GM12878 (cell line): ENCODE data around the gene TPCN2. TPM values are rescaled to one million over a fixed set of nuclear protein-coding genes. Genes with fewer than 3 reads are reported as not detected.
A peak's percentile ranks its signal among the peaks of the same experiment; 100 is the strongest.

Experiments
- ASH2L ChIP-seq: fragments of 300-600, 200-600 bp; sonication (generic); IDR thresholded peaks from 2 replicates; pipeline ENCODE4 v1.6.1; 2017; ENCODE audit warnings: low read depth, mild to moderate bottlenecking, borderline replicate concordance
- ATF7 ChIP-seq: fragments of 450-650 bp; IDR thresholded peaks from 2 replicates; pipeline ENCODE4 v1.6.1; 2016; ENCODE audit warnings: low read depth, mild to moderate bottlenecking
- BCL11A ChIP-seq: IDR thresholded peaks from 2 replicates; pipeline ENCODE4 v1.6.1; 2011; ENCODE audit warnings: low read depth, low read length
- CREM ChIP-seq: IDR thresholded peaks from 2 replicates; pipeline ENCODE4 v1.6.1; 2014; ENCODE audit warnings: antibody characterized with exemption, low read depth
- CUX1 ChIP-seq: IDR thresholded peaks from 2 replicates; pipeline ENCODE4 v1.6.1; 2012; ENCODE audit warnings: improper control_type of control experiment, low read depth, low read length; ENCODE audit not compliant: insufficient replicate concordance
- ETV6 ChIP-seq, 2 experiments: fragments of 450-650 bp in 1 of 2; IDR thresholded peaks in 1 of 2; conservative IDR thresholded peaks in 1 of 2; 2 replicates each; pipeline ENCODE4 v1.6.1; 2014; ENCODE audit warnings: antibody characterized with exemption in 1 of 2, borderline replicate concordance in 1 of 2, low read depth in 1 of 2, mild to moderate bottlenecking in 1 of 2, moderate library complexity in 1 of 2
- EZH2 ChIP-seq: IDR thresholded peaks from 2 replicates; pipeline ENCODE4 v1.6.1; 2012; ENCODE audit warnings: low read depth, mild to moderate bottlenecking, control low read depth, inconsistent platforms, low read length, borderline replicate concordance; ENCODE audit not compliant: control insufficient read depth
- FOS ChIP-seq: IDR thresholded peaks from 3 replicates; pipeline ENCODE4 v1.6.1; 2011; ENCODE audit warnings: borderline replicate concordance; ENCODE audit not compliant: insufficient read length; ENCODE audit errors: extremely low read depth
- FOXM1 ChIP-seq: IDR thresholded peaks from 2 replicates; pipeline ENCODE4 v1.6.1; 2012; ENCODE audit warnings: low read depth, mild to moderate bottlenecking, inconsistent platforms, low read length, moderate library complexity
- GATAD2B ChIP-seq: fragments of 450-650 bp; conservative IDR thresholded peaks from 2 replicates; pipeline ENCODE4 v1.6.1; 2017; ENCODE audit warnings: low read depth, mild to moderate bottlenecking, moderate library complexity
- HDGF ChIP-seq: fragments of 450-650 bp; IDR thresholded peaks from 2 replicates; pipeline ENCODE4 v1.6.1; 2016; ENCODE audit warnings: antibody characterized with exemption
- HSF1 ChIP-seq: fragments of 150-350 bp; IDR thresholded peaks from 2 replicates; pipeline ENCODE4 v1.6.1; 2014; ENCODE audit warnings: mild to moderate bottlenecking, low read depth, low read length
- IKZF1 ChIP-seq: fragments of 450-650 bp; conservative IDR thresholded peaks from 2 replicates; pipeline ENCODE4 v1.6.1; 2017; ENCODE audit warnings: antibody characterized with exemption, mild to moderate bottlenecking
- IKZF2 ChIP-seq, 2 experiments: fragments of 450-650 bp; IDR thresholded peaks; 2 replicates each; pipeline ENCODE4 v1.6.1; 2017; ENCODE audit warnings: mild to moderate bottlenecking in 2 of 2, moderate library complexity in 2 of 2
- MTA2 ChIP-seq: fragments of 450-650 bp; IDR thresholded peaks from 2 replicates; pipeline ENCODE4 v1.6.1; 2016; ENCODE audit warnings: low read depth, mild to moderate bottlenecking, moderate library complexity
- NR2C2 ChIP-seq: IDR thresholded peaks from 2 replicates; pipeline ENCODE4 v1.6.1; 2011; ENCODE audit warnings: borderline replicate concordance, low read depth; ENCODE audit not compliant: control insufficient read depth, insufficient read length
- POLR2A ChIP-seq: IDR thresholded peaks from 2 replicates; pipeline ENCODE4 v1.6.1; 2011; ENCODE audit warnings: low read depth, mild to moderate bottlenecking, low read length
- RCOR1 ChIP-seq: conservative IDR thresholded peaks from 2 replicates; pipeline ENCODE4 v1.6.1; 2012; ENCODE audit warnings: low read depth, low read length, improper control_type of control experiment
- RUNX3 ChIP-seq: IDR thresholded peaks from 2 replicates; pipeline ENCODE4 v1.6.1; 2012; ENCODE audit warnings: low read length, inconsistent platforms
- SIN3A ChIP-seq: IDR thresholded peaks from 2 replicates; pipeline ENCODE4 v1.6.1; 2012; ENCODE audit warnings: low read depth, low read length, improper control_type of control experiment
- SMAD5 ChIP-seq: IDR thresholded peaks from 2 replicates; pipeline ENCODE4 v1.6.1; 2016; ENCODE audit warnings: antibody characterized with exemption, low read depth
- TAF1 ChIP-seq: IDR thresholded peaks from 2 replicates; pipeline ENCODE4 v1.6.1; 2011; ENCODE audit warnings: mild to moderate bottlenecking, low read depth, low read length, borderline replicate concordance
- WRNIP1 ChIP-seq: IDR thresholded peaks from 2 replicates; pipeline ENCODE4 v1.6.1; 2011; ENCODE audit warnings: low read depth, low read length, improper control_type of control experiment, borderline replicate concordance
- polyA plus RNA-seq, 11 experiments: library from polyadenylated mRNA; depleted of rRNA in 4 of 11; unstranded in 6 of 11; stranded (reverse) in 5 of 11; fragments of >200 nt; fragmentation: Nextera tagmentation in 4 of 11; fragmentation: Illumina TruSeq in 1 of 11; extraction: Ambion mirVana in 4 of 11; extraction: Trizol in 1 of 11; gene quantifications; 1 replicate in 1 of 11; 2 replicates in 10 of 11; pipeline versions ENCODE4 v1.2.1 to v1.2.3, GENCODE V29; 2011 to 2016; ENCODE audit warnings: inconsistent platforms in 2 of 11, missing spikeins in 2 of 11, low read depth in 1 of 11
- total RNA-seq, 4 experiments: library from RNA; depleted of rRNA in 3 of 4; stranded (reverse); fragments of >200 nt in 3 of 4; fragmentation: Illumina TruSeq in 1 of 4; extraction: Trizol in 1 of 4; gene quantifications; 2 replicates each; pipeline versions ENCODE4 v1.2.1 to v1.2.3, GENCODE V29; 2013 to 2021

TPCN2 gene
- total and polyA plus RNA-seq, 10 of the 15 experiments (the other 5 are each of a cell fraction or from before 2014, with no cell fraction given) = 1.7 to 18.4 (median 8.4) TPM

GRCh38 chr11:69048694-69049489 is at the start of gene TPCN2 (continued):
- TF ChIP-seq ASH2L (no peak), NR2C2 (no peak), GATAD2B (peak; percentile 92), EZH2 (no peak), BCL11A (no peak), POLR2A (peak; percentile 79), HSF1 (no peak), TAF1 (peak; percentile 60; the same call in 1 of the 2 replicates), RUNX3 (no peak), SMAD5 (no peak), ETV6 (conservative IDR thresholded peaks at IDR 0.05 in 1 of 2, IDR thresholded peaks at IDR 0.05 in 1 of 2; ENCODE audit: borderline replicate concordance in 1 of 2, low read depth in 1 of 2) (no peak), FOXM1 (no peak), IKZF2 (IDR thresholded peaks at IDR 0.05) (no peak), HDGF (peak; percentile 87; the same call in 1 of the 2 replicates), MTA2 (no peak), RCOR1 (no peak), SIN3A (no peak), CUX1 (no peak), WRNIP1 (no peak), CREM (peak; percentile 79), ATF7 (no peak), FOS (no peak), IKZF1 (peak; percentile 52)
